Measurements from ENCODE around the gene MMD2.

GRCh38 chr7:4876586-4876985 lies 82.4 kb downstream of the MMD2 start:
- TF ChIP-seq CTCF (IDR thresholded peaks at IDR 0.05; ENCODE audit: poor library complexity): no peak
- no peak for TF ChIP-seq EZH2 (IDR thresholded peaks at IDR 0.05; ENCODE audit: borderline replicate concordance)
- no peak for TF ChIP-seq EZH2phosphoT487 (IDR thresholded peaks at IDR 0.05; ENCODE audit: low read depth, severe bottlenecking, unreplicated experiment)

Measured in hepatocyte (in vitro differentiated cells).